Lung (tissue), 16 donors: Measurements from ENCODE around the gene RABL6. TPM values are rescaled to one million over a fixed set of nuclear protein-coding genes. Genes with fewer than 3 reads are reported as not detected.

Experiments used
- ATAC-seq: fragments of 200-7000 bp; cut with Tn5 transposase; one replicate; pipeline ENCODE4 v1.9.1; 2020; ENCODE audit warnings: moderate number of reproducible peaks; ENCODE audit not compliant: insufficient read depth, low FRiP score
- DNase-seq, 3 donors: peaks; one replicate each; pipeline ENCODE4 v3.0.0-alpha.2; 2013 to 2017
- H3K27ac ChIP-seq, 2 donors: one replicate each; pipeline ENCODE4 v1.5.1; 2013; ENCODE audit warnings: mild to moderate bottlenecking in 2 of 2, moderate library complexity in 2 of 2, control low read depth in 1 of 2, inconsistent platforms in 1 of 2, low read depth in 1 of 2, low read length in 1 of 2
- H3K27me3 ChIP-seq, 3 donors: one replicate each; pipeline ENCODE4 v1.5.1; 2013; ENCODE audit warnings: low read length in 2 of 3; ENCODE audit not compliant: control insufficient read depth in 3 of 3, insufficient read depth in 3 of 3
- H3K36me3 ChIP-seq, 4 donors: one replicate each; pipeline ENCODE4 v1.5.1; 2013; ENCODE audit warnings: low read length in 4 of 4, mild to moderate bottlenecking in 1 of 4, moderate library complexity in 1 of 4; ENCODE audit not compliant: control insufficient read depth in 4 of 4, insufficient read depth in 4 of 4
- H3K4me1 ChIP-seq, 5 donors: one replicate each; pipeline ENCODE4 v1.5.1; 2013; ENCODE audit warnings: low read length in 5 of 5, mild to moderate bottlenecking in 2 of 5, moderate library complexity in 1 of 5; ENCODE audit not compliant: control insufficient read depth in 5 of 5, insufficient read depth in 5 of 5
- H3K4me3 ChIP-seq: one replicate; pipeline ENCODE4 v1.5.1; 2013; ENCODE audit warnings: mild to moderate bottlenecking, control low read depth, moderate library complexity
- H3K9ac ChIP-seq, 2 donors: one replicate each; pipeline ENCODE4 v1.5.1; 2013; ENCODE audit warnings: low read length in 2 of 2, control low read depth in 1 of 2; ENCODE audit not compliant: insufficient read depth in 1 of 2
- H3K9me3 ChIP-seq, 4 donors: one replicate each; pipeline ENCODE4 v1.5.1; 2013; ENCODE audit warnings: low read length in 3 of 4, mild to moderate bottlenecking in 1 of 4, moderate library complexity in 1 of 4; ENCODE audit not compliant: control insufficient read depth in 4 of 4, insufficient read depth in 3 of 4
- WGBS, 2 donors: extraction: QIAGEN DNeasy Blood & Tissue Kit; methylation state at CpG; one replicate each; pipeline ENCODE4 v1.1.7; 2013; 5-methylcytosine and 5-hydroxymethylcytosine counted together
- long read RNA-seq, 5 donors: transcript quantifications; one replicate each; lab custom pipeline, GENCODE V29; 2026
- polyA plus RNA-seq, 2 donors: library from polyadenylated mRNA; stranded (reverse); fragments of 200-250 nt; gene quantifications; one replicate each; pipeline ENCODE4 v1.2.1, GENCODE V29; 2013
- total RNA-seq, 2 donors: library from RNA; depleted of rRNA in 1 of 2; stranded (reverse); fragments of >200 nt in 1 of 2; gene quantifications; one replicate each; pipeline ENCODE4 v1.2.1, GENCODE V29; 2014 to 2021
- TF ChIP-seq, protein P1 (sequence below): IDR thresholded peaks from 2 replicates; pipeline ENCODE4 v1.5.1; 2012; ENCODE audit warnings: mild to moderate bottlenecking; ENCODE audit errors: control extremely low read depth, extremely low read depth
- donor health status: control.
- donor health status: control.
- donor health status: Bipolar disorder and iron deficiency.
- donor health status: healthy.
- donor health status: DM: yes; HTN: yes; CAD: no.

RABL6 gene
- 10 to 100 TPM; 36.4 to 87.8 TPM for total RNA-seq
- polyA plus RNA-seq, result 10 to 100 TPM; 53.7 to 70.8 TPM
- long read RNA-seq, donor 1, partial matches to known transcripts, result 25 of 31 reads
- long read RNA-seq, donor 1, other reads (novel, unspliced or antisense), result 0 of 31 reads
- long read RNA-seq, donor 2, partial matches to known transcripts, result 38 of 41 reads
- long read RNA-seq, donor 2, other reads (novel, unspliced or antisense), result 0 of 41 reads
- long read RNA-seq, donor 3, partial matches to known transcripts, result 14 of 14 reads
- long read RNA-seq, donor 3, other reads (novel, unspliced or antisense), result 0 of 14 reads
- long read RNA-seq, donor 4, partial matches to known transcripts, result 28 of 28 reads
- long read RNA-seq, donor 4, other reads (novel, unspliced or antisense), result 0 of 28 reads
- long read RNA-seq, donor 5, partial matches to known transcripts, result 52 of 56 reads
- long read RNA-seq, donor 5, other reads (novel, unspliced or antisense), result 0 of 56 reads

GRCh38 chr9:136807281-136808074, at the start of gene RABL6:
RABL6 (plus strand) TSS chr9:136807948; CDS start chr9:136808197, 249 bp downstream.
- peaks cover 0 to 25% (median 4%) of the 10 kb centered on the region in 5 donors for H3K4me1 ChIP-seq
- peak within 1 kb of the TSS; percentile 92 for H3K4me3 ChIP-seq
- peak within 1 kb of the TSS; percentile 92 to 94 for H3K27ac ChIP-seq
- 1% methylated on average over 80 to 96 of the region's 96 CpGs for WGBS, 2 donors
- DNase-seq, result peak; percentile 80 to 86 (median 82)
- peaks cover 0 to 5% (median under 1%) of the 10 kb centered on the region in 4 donors for H3K36me3 ChIP-seq
- TF ChIP-seq, protein P1, sequence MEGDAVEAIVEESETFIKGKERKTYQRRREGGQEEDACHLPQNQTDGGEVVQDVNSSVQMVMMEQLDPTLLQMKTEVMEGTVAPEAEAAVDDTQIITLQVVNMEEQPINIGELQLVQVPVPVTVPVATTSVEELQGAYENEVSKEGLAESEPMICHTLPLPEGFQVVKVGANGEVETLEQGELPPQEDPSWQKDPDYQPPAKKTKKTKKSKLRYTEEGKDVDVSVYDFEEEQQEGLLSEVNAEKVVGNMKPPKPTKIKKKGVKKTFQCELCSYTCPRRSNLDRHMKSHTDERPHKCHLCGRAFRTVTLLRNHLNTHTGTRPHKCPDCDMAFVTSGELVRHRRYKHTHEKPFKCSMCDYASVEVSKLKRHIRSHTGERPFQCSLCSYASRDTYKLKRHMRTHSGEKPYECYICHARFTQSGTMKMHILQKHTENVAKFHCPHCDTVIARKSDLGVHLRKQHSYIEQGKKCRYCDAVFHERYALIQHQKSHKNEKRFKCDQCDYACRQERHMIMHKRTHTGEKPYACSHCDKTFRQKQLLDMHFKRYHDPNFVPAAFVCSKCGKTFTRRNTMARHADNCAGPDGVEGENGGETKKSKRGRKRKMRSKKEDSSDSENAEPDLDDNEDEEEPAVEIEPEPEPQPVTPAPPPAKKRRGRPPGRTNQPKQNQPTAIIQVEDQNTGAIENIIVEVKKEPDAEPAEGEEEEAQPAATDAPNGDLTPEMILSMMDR, result no peak
- H3K27me3 ChIP-seq, result no peaks in the 10 kb centered on the region
- peak within 1 kb of the TSS in 1 of 2 donors; percentile 53 for H3K9ac ChIP-seq
- H3K9me3 ChIP-seq, result no peaks in the 10 kb centered on the region
- ATAC-seq, result peak; percentile 87

DNA sequence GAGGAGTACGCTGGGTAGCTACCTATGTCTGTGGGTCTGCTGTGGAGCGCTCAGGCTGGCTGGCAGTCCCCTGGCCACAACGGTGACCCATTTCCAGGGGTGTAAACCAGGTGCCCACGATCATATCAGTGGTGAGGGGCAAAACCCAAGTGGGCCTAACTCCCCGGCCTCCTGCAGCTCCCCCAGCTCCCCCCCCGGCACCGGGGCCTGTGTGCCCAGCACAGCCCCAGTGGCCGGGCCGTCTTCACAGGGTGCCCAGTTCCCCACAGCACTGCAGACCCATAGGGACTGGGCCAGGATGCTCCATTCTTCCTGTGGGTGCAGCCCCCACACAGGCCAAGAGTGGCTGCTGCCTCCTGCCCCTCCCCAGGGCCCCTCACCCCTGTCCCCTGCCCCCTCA, 48.7 kb upstream of the RABL6 start:
- no peaks in the 10 kb centered on the region for H3K27me3 ChIP-seq
- TF ChIP-seq, protein P1, result no peak
- H3K27ac ChIP-seq, result no peak overlapping the region
- no peak for DNase-seq
- H3K4me1 ChIP-seq, result peaks cover 0 to 3% (median 0%) of the 10 kb centered on the region in 5 donors
- no peaks in the 10 kb centered on the region for H3K36me3 ChIP-seq
- no peak for ATAC-seq
- no peak overlapping the region for H3K4me3 ChIP-seq
- H3K9ac ChIP-seq, result no peak overlapping the region
- peaks cover 0 to 6% (median 3%) of the 10 kb centered on the region in 4 donors for H3K9me3 ChIP-seq
- WGBS, 2 donors, result 80 to 86% methylated on average over 9 of the region's 9 CpGs

- H3K36me3 ChIP-seq, result no peaks in the 10 kb centered on the region
- no peak overlapping the region for H3K9ac ChIP-seq
- WGBS, 2 donors, result 85 to 87% methylated on average over 26 to 27 of the region's 27 CpGs
- no peak for ATAC-seq
- peaks cover 0 to 3% (median 0%) of the 10 kb centered on the region in 5 donors for H3K4me1 ChIP-seq
- no peak overlapping the region for H3K4me3 ChIP-seq
- DNase-seq, result no peak
- no peaks in the 10 kb centered on the region for H3K27me3 ChIP-seq
- TF ChIP-seq, protein P1, result no peak
- peaks cover 0 to 6% (median 3%) of the 10 kb centered on the region in 4 donors for H3K9me3 ChIP-seq
- no peak overlapping the region for H3K27ac ChIP-seq
Observed at GRCh38 chr9:136759436-136760325, 48.1 kb upstream of the RABL6 start.
